Mesenchymal stem cell (in vitro differentiated cells and primary cell): Measurements from ENCODE around the gene CACUL1.
A peak's percentile ranks its signal among the peaks of the same experiment; 100 is the strongest.
"Not testable (repeated sequence)": the region's sequence is repeated elsewhere in the genome, so short reads cannot be mapped to it uniquely, and the experiment has no call there.

Source experiments
- DNase-seq: peaks from one replicate; pipeline ENCODE4 v3.0.0-alpha.2; 2013
- H2AFZ ChIP-seq: one replicate; pipeline ENCODE4 v1.6.1; 2013; ENCODE audit warnings: low read depth, mild to moderate bottlenecking, control low read depth, inconsistent platforms, low read length, moderate library complexity
- H2AK5ac ChIP-seq: 2 replicates; pipeline ENCODE4 v1.6.1; 2013; ENCODE audit warnings: low read length, moderate library complexity, mild to moderate bottlenecking, inconsistent platforms; ENCODE audit not compliant: severe bottlenecking
- H2BK120ac ChIP-seq: one replicate; pipeline ENCODE4 v1.6.1; 2013; ENCODE audit warnings: low read depth, mild to moderate bottlenecking, inconsistent platforms, low read length, moderate library complexity
- H2BK12ac ChIP-seq, 2 experiments: one replicate each; pipeline ENCODE4 v1.6.1; 2013; ENCODE audit warnings: inconsistent platforms in 2 of 2, low read length in 2 of 2, mild to moderate bottlenecking in 2 of 2, moderate library complexity in 2 of 2, control low read depth in 1 of 2
- H2BK15ac ChIP-seq: one replicate; pipeline ENCODE4 v1.6.1; 2013; ENCODE audit warnings: mild to moderate bottlenecking, low read depth, inconsistent platforms; ENCODE audit not compliant: poor library complexity, severe bottlenecking
- H2BK5ac ChIP-seq: 2 replicates; pipeline ENCODE4 v1.6.1; 2013; ENCODE audit warnings: low read depth, mild to moderate bottlenecking, low read length, control low read depth, inconsistent platforms; ENCODE audit not compliant: poor library complexity, severe bottlenecking
- H3K14ac ChIP-seq, 2 experiments: one replicate each; pipeline ENCODE4 v1.6.1; 2013; ENCODE audit warnings: inconsistent platforms in 2 of 2, low read length in 2 of 2, control low read depth in 1 of 2, mild to moderate bottlenecking in 1 of 2, moderate library complexity in 1 of 2
- H3K18ac ChIP-seq, 2 experiments: one replicate each; pipeline ENCODE4 v1.6.1; 2013; ENCODE audit warnings: inconsistent platforms in 2 of 2, low read length in 2 of 2, control low read depth in 1 of 2, low read depth in 1 of 2, mild to moderate bottlenecking in 1 of 2
- H3K23ac ChIP-seq, 2 experiments: one replicate each; pipeline ENCODE4 v1.6.1; 2013; ENCODE audit warnings: inconsistent platforms in 2 of 2, low read length in 2 of 2, mild to moderate bottlenecking in 2 of 2, moderate library complexity in 2 of 2, control low read depth in 1 of 2
- H3K27ac ChIP-seq: 2 replicates; pipeline ENCODE4 v1.5.1; 2013; ENCODE audit warnings: mild to moderate bottlenecking, moderate library complexity, low read length, control low read depth, inconsistent platforms; ENCODE audit not compliant: poor library complexity, severe bottlenecking
- H3K27me3 ChIP-seq, 2 experiments: 2 replicates each; pipeline versions ENCODE4 v1.6.1 to v1.7.0; 2013; ENCODE audit warnings: low read length in 2 of 2, mild to moderate bottlenecking in 2 of 2, moderate library complexity in 2 of 2, control low read depth in 1 of 2, inconsistent platforms in 1 of 2; ENCODE audit not compliant: control insufficient read depth in 1 of 2, insufficient read depth in 1 of 2
- H3K36me3 ChIP-seq, 2 experiments: 2 replicates each; pipeline versions ENCODE4 v1.6.1 to v1.7.0; 2013; ENCODE audit warnings: low read length in 2 of 2, control low read depth in 1 of 2, inconsistent platforms in 1 of 2, low read depth in 1 of 2, mild to moderate bottlenecking in 1 of 2; ENCODE audit not compliant: insufficient read depth in 2 of 2, control insufficient read depth in 1 of 2
- H3K4ac ChIP-seq, 2 experiments: one replicate each; pipeline ENCODE4 v1.6.1; 2013; ENCODE audit warnings: inconsistent platforms in 2 of 2, low read length in 2 of 2, mild to moderate bottlenecking in 2 of 2, moderate library complexity in 2 of 2, control low read depth in 1 of 2, low read depth in 1 of 2
- H3K4me1 ChIP-seq: 2 replicates; pipeline ENCODE4 v1.6.1; 2013; ENCODE audit warnings: low read depth, low read length, control low read depth; ENCODE audit not compliant: control insufficient read depth, insufficient read depth
- H3K4me2 ChIP-seq: 2 replicates; pipeline ENCODE4 v1.6.1; 2013; ENCODE audit warnings: low read length, mild to moderate bottlenecking, inconsistent platforms; ENCODE audit not compliant: poor library complexity, severe bottlenecking
- H3K4me3 ChIP-seq, 2 experiments: 2 replicates each; pipeline versions ENCODE4 v1.5.1 to v1.7.0; 2013; ENCODE audit warnings: low read length in 2 of 2, mild to moderate bottlenecking in 2 of 2, control low read depth in 1 of 2, low read depth in 1 of 2; ENCODE audit not compliant: insufficient read depth in 1 of 2
- H3K79me1 ChIP-seq: replicated peaks from 2 replicates; pipeline ENCODE4 v1.6.1; 2013; ENCODE audit warnings: mild to moderate bottlenecking, control low read depth, low read length, inconsistent platforms; ENCODE audit not compliant: poor library complexity, severe bottlenecking
- H3K9ac ChIP-seq: 2 replicates; pipeline ENCODE4 v1.7.0; 2013; ENCODE audit warnings: mild to moderate bottlenecking, low read length, moderate library complexity
- H3K9me3 ChIP-seq: 2 replicates; pipeline ENCODE4 v1.7.0; 2013; ENCODE audit warnings: mild to moderate bottlenecking, low read length; ENCODE audit not compliant: control insufficient read depth
- H4K8ac ChIP-seq: one replicate; pipeline ENCODE4 v1.6.1; 2013; ENCODE audit warnings: inconsistent platforms, mild to moderate bottlenecking, low read length, moderate library complexity
- H4K91ac ChIP-seq: one replicate; pipeline ENCODE4 v1.6.1; 2013; ENCODE audit warnings: mild to moderate bottlenecking, low read length, inconsistent platforms
- WGBS: methylation state at CpG from one replicate; pipeline ENCODE4 v1.1.7; 2013; ENCODE audit warnings: mixed read lengths; 5-methylcytosine and 5-hydroxymethylcytosine counted together

Gene CACUL1

DNA sequence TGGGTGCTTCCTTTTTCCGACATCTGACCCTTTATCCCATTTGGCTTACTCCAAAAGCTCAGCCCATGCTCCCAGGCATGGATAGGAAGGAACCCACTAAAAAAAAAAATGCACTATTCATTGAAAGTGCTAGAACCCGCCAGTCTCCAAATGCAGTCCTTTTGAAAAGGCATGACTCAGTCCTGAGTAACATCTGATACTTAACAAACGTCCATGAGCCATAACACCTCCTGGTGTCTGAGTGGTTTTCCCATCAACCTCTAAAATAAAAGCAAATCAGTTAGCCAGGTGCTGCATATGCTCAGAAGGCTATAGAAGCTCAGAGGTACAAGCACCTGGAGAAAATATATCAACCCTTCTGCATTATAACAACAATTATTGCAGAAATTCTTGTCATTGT lies 45.0 kb upstream of the CACUL1 start:
- Histone ChIP-seq H3K27me3 (peaks cover 0 to 17% of the 10 kb centered on the region in 2 experiments), H3K18ac (no peak overlapping the region), H3K36me3 (no peaks in the 10 kb centered on the region), H3K23ac (no peak overlapping the region), H3K4me1 (peaks cover 1% of the 10 kb centered on the region), H4K8ac (no peak overlapping the region), H2BK120ac (no peak overlapping the region), H3K27ac (no peak overlapping the region), H3K9me3 (no peaks in the 10 kb centered on the region), H3K4ac (no peak overlapping the region), H2AFZ (no peak overlapping the region), H2BK5ac (no peak overlapping the region), H2AK5ac (no peak overlapping the region), H3K9ac (no peak overlapping the region), H3K79me1 (no peaks in the 10 kb centered on the region), H4K91ac (no peak overlapping the region), H2BK12ac (no peak overlapping the region), H3K4me3 (no peak overlapping the region), H3K14ac (no peak overlapping the region), H2BK15ac (no peak overlapping the region), H3K4me2 (no peak overlapping the region)
- 31% methylated on average over 3 of the region's 3 CpGs for WGBS
- DNase-seq, result peak; percentile 8

DNA sequence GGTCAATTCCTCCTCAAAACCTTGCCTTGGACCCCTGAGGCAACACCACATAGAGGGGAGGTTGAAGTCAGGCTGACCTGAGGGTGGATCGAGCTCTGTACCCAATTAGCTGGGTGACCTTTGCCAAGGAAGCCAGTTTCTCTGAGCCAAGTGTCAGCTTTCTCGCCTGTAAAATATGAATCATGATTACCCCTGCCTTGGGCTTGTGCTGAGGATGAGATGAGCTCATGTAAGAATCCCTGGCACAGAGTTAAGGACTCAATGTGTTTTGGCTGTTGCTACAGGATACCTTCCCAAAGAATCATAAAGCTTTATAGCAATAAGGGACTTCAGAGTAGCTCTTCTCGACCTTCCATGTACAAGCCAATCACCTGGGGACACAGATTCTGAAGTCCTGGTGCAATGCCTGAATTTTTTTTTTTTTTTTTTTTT lies 43.5 kb upstream of the CACUL1 start:
- no peak overlapping the region for H3K18ac ChIP-seq
- H2BK15ac ChIP-seq, result no peak overlapping the region
- no peak overlapping the region for H2BK12ac ChIP-seq
- H3K79me1 ChIP-seq, result no peaks in the 10 kb centered on the region
- no peak overlapping the region for H3K4ac ChIP-seq
- no peak overlapping the region for H2BK120ac ChIP-seq
- H3K23ac ChIP-seq, result no peak overlapping the region
- H3K4me1 ChIP-seq, result peaks cover 1% of the 10 kb centered on the region
- H2BK5ac ChIP-seq, result no peak overlapping the region
- H4K91ac ChIP-seq, result no peak overlapping the region
- H3K4me3 ChIP-seq, result no peak overlapping the region
- H3K27me3 ChIP-seq, result peaks cover 0 to 9% of the 10 kb centered on the region in 2 experiments
- H3K9ac ChIP-seq, result peak overlapping the region; percentile 81
- H4K8ac ChIP-seq, result no peak overlapping the region
- no peaks in the 10 kb centered on the region for H3K36me3 ChIP-seq
- H3K9me3 ChIP-seq, result no peaks in the 10 kb centered on the region
- no peak overlapping the region for H3K14ac ChIP-seq
- no peak overlapping the region for H3K4me2 ChIP-seq
- H3K27ac ChIP-seq, result no peak overlapping the region
- H2AK5ac ChIP-seq, result no peak overlapping the region
- H2AFZ ChIP-seq, result no peak overlapping the region
- WGBS, result 53% methylated on average over 2 of the region's 3 CpGs
- DNase-seq, result no peak

DNA sequence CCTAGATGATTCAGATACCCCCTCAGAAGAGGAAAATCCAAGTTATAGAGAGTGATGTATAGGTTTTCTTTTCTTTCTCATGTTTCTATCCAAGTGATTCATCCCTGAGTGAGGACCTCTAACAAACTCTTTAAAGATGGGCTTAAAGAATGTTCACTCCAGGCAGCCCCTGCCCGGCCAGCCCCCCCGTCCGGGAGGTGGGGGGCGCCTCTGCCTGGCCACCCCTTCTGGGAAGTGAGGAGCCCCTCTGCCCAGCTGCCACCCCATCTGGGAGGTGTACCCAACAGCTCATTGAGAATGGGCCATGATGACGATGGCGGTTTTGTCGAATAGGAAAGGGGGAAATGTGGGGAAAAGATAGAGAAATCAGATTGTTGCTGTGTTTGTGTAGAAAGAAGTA lies 40.2 kb upstream of the CACUL1 start:
- H4K91ac ChIP-seq, result not testable (repeated sequence)

GRCh38 chr10:118793545-118793944 lies 38.8 kb upstream of the CACUL1 start:
- no peak overlapping the region for H3K4ac ChIP-seq
- H2BK15ac ChIP-seq, result no peak overlapping the region
- no peak overlapping the region for H4K8ac ChIP-seq
- no peak overlapping the region for H2BK12ac ChIP-seq
- H2BK5ac ChIP-seq, result no peak overlapping the region
- no peak for DNase-seq
- no peaks in the 10 kb centered on the region for H3K4me1 ChIP-seq
- H3K27me3 ChIP-seq, result peaks cover 0 to 4% of the 10 kb centered on the region in 2 experiments
- no peak overlapping the region for H3K23ac ChIP-seq
- H3K4me2 ChIP-seq, result no peak overlapping the region
- WGBS, result 89% methylated on average over 6 of the region's 6 CpGs
- H3K36me3 ChIP-seq, result no peaks in the 10 kb centered on the region
- no peak overlapping the region for H3K4me3 ChIP-seq
- H3K27ac ChIP-seq, result no peak overlapping the region
- H2AK5ac ChIP-seq, result no peak overlapping the region
- no peak overlapping the region for H2BK120ac ChIP-seq
- no peak overlapping the region for H2AFZ ChIP-seq
- H3K9ac ChIP-seq, result no peak overlapping the region
- H3K79me1 ChIP-seq, result no peaks in the 10 kb centered on the region
- H3K14ac ChIP-seq, result no peak overlapping the region
- H4K91ac ChIP-seq, result no peak overlapping the region
- H3K18ac ChIP-seq, result no peak overlapping the region
- H3K9me3 ChIP-seq, result no peaks in the 10 kb centered on the region

More for the DNA sequence above, 40.2 kb upstream of the CACUL1 start:
- 88% methylated on average over 4 of the region's 7 CpGs for WGBS
- not testable (repeated sequence) for H3K27me3 ChIP-seq, H3K23ac ChIP-seq, H2BK120ac ChIP-seq, H3K18ac ChIP-seq, H3K9ac ChIP-seq, H3K4me3 ChIP-seq, H3K9me3 ChIP-seq, H3K14ac ChIP-seq, H3K79me1 ChIP-seq, H2BK12ac ChIP-seq, H3K4me2 ChIP-seq, H2BK15ac ChIP-seq, H3K4me1 ChIP-seq, DNase-seq, H3K4ac ChIP-seq, H3K27ac ChIP-seq, H4K8ac ChIP-seq, H3K36me3 ChIP-seq, H2AK5ac ChIP-seq, H2AFZ ChIP-seq, H2BK5ac ChIP-seq
